ENCODE results near the gene CSNK2A1.

Gene CSNK2A1

GRCh38 chr20:544153-544725 lies 649 bp upstream of the CSNK2A1 start:
- peak overlapping the region; percentile 97 for H3K4me3 ChIP-seq (ENCODE audit: low read depth, low read length)
- no peak for TF ChIP-seq CTCF (IDR thresholded peaks at IDR 0.05; ENCODE audit: control insufficient read depth, extremely low read depth, insufficient read depth)
- DNase-seq (ENCODE audit: low read depth), result no peak

GRCh38 chr20:542777-543368 lies 717 bp downstream of the CSNK2A1 start:
- peak overlapping the region; percentile 97 for H3K4me3 ChIP-seq (ENCODE audit: low read depth, low read length)
- DNase-seq (ENCODE audit: low read depth), result no peak
- TF ChIP-seq CTCF (IDR thresholded peaks at IDR 0.05; ENCODE audit: control insufficient read depth, extremely low read depth, insufficient read depth), result no peak

- TF ChIP-seq CTCF (IDR thresholded peaks at IDR 0.05; ENCODE audit: control insufficient read depth, extremely low read depth, insufficient read depth), result no peak
- no peak for DNase-seq (ENCODE audit: low read depth)
- H3K4me3 ChIP-seq (ENCODE audit: low read depth, low read length), result no peak overlapping the region
Observed at GRCh38 chr20:540391-541201, 3.0 kb downstream of the CSNK2A1 start.

DNA sequence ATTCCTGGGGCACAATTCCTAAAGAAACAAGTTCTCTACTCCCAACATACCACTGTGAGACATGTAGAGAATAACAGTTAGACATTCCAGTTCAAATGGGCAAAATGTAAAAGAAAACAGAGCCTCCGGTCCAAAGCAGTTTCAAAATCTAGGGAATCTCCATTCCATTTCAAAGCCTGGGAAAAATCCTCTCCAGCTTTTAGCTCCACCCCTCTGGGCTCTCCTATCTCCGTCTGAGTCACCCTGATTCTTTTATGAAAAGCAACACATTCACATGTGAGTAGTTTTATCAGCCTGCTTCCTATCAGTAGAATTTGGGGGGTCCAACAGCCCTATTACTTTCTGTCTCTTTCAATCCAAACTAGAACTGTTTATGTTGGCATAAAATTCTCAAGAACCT lies 3.7 kb downstream of the CSNK2A1 start:
- TF ChIP-seq CTCF (IDR thresholded peaks at IDR 0.05; ENCODE audit: control insufficient read depth, extremely low read depth, insufficient read depth), result no peak
- DNase-seq (ENCODE audit: low read depth), result no peak
- H3K4me3 ChIP-seq (ENCODE audit: low read depth, low read length), result no peak overlapping the region

- H3K4me3 ChIP-seq (ENCODE audit: low read depth, low read length), result no peak overlapping the region
- TF ChIP-seq CTCF (IDR thresholded peaks at IDR 0.05; ENCODE audit: control insufficient read depth, extremely low read depth, insufficient read depth), result no peak
- DNase-seq (ENCODE audit: low read depth), result no peak
Observed at GRCh38 chr20:539191-539590, 4.4 kb downstream of the CSNK2A1 start.

DNA sequence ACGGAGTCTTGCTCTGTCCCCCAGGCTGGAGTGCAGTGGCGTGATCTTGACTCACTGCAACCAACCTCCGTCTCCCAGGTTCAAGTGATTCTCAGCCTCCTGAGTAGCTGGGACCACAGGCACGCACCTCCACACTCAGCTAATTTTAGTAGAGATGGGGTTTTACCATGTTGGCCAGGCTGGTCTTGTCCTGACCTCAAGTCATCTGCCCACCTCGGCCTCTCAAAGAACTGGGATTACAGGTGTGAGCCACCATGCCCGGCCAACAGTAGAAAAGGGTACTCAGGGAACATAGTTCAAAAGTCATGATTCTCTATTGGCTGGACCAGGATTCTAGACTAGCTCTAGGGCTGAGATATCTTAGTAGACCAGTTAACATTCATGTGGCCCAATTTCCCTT lies 5.6 kb downstream of the CSNK2A1 start:
- no peak for DNase-seq (ENCODE audit: low read depth)
- no peak for TF ChIP-seq CTCF (IDR thresholded peaks at IDR 0.05; ENCODE audit: control insufficient read depth, extremely low read depth, insufficient read depth)
- H3K4me3 ChIP-seq (ENCODE audit: low read depth, low read length), result no peak overlapping the region

Measured in LNCaP clone FGC (cell line).